HG03521 (cell line): ENCODE data around the gene EIF2B5.

Experiments used
- ATAC-seq: cut with Tn5 transposase; IDR thresholded peaks from one replicate; pipeline ENCODE4 v1.9.1; 2021; ENCODE audit warnings: mild to moderate bottlenecking, moderate library complexity; ENCODE audit not compliant: unreplicated experiment

EIF2B5 gene

DNA sequence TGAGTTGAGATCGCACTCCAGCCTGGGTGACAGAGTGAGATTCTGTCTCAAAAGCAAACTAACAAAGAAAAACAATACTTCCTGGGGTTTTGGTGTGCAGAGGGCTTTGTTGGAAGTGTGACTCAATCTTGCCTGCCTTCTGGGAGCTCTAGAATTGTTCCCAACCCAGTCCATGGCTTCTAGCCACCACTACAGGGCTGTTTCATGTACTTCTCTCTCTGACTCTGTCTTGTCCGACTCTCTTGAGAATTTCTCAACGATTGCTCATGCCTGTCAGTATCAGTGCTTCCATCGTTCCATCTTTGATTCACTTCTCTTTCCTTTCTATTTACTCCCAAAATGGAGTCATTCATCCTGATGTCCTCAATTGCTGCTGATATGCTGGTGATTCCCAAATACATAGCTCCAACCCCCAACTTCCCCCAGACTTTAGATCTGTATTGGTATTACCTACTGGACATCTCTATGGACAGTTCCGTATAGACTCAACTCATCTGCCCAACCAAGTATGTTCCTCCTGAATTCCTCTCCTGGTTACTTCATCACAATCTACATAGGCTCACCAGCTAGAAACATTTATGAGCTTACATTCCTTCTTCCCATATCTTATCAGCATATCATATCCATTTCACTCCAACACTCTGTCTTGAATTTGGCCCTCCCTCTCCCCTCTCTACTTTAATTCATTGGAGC, 37.7 kb downstream of the EIF2B5 start:
- no peak for ATAC-seq

- no peak for ATAC-seq
These were observed 38.2 kb downstream of the EIF2B5 start for GRCh38 chr3:184173374-184173722.

DNA sequence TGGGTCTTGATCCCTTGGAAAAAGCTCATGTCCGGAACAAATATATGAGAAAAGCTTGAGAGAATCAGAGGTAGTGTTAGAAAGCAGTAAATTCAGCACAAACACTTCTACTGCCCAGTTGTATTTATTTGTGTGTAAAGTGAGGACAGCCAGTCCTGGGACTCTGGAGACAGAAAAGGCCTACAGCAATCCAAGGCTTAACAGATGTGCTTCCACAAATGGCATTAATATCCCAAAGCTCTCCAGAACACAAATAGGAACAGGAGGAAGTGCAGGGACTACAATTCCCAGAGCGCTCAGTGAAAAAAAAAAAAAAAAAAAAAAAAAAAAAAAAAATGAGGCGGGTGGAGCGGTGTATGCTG, 39.1 kb downstream of the EIF2B5 start:
- peak; percentile 1 for ATAC-seq

DNA sequence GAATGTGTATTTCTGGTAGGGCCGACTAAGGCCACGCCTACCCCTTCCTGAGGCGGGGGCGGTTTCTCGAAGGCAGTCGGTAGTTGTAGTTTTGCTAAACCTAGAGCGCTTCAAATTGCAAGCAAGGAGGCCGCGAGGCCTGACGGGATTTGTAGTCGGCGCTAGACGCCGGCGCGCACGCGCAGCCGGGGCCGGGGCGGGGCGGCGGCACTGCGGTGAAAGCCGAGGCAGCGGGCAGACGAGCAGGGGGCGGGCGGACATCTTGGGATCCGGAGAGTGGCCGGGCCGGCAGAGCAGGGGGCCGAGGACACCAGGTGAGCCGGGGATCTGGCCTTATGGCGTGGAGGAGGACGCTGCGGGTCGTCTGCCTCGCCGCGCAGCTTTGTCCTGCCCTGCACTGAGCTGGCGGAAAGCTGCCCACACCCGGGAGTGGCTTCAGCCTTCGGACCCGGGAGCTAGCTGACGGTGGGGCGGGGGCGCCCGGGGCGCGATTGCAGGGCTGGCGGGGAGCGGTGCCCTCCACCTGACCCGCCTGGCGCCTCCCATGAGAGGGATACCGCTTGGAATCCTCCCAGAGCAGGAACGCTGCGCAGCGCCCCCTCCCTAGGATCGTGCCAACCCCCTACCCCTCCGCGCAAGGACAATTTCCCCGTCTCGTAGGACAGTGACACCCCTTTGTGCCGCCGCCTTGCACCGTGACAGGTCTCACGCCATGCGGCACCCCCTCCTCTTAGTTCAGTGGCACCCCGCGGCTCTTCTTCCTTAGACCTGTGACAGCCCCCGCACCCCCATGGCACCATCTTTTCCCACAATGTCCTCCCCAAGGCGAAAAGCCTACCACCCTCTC, 39.7 kb downstream of the EIF2B5 start, which contains the start of gene AP2M1:
Gene AP2M1 (plus strand): TSS at position 210 of the 847 bp plus-strand sequence. CDS start 2,139 bp downstream, outside the sequence.
- peak; percentile 95 for ATAC-seq

GRCh38 chr3:184175506-184175905, 40.3 kb downstream of the EIF2B5 start:
- ATAC-seq: no peak

- no peak for ATAC-seq
These were observed 40.8 kb downstream of the EIF2B5 start for GRCh38 chr3:184175981-184176376.

DNA sequence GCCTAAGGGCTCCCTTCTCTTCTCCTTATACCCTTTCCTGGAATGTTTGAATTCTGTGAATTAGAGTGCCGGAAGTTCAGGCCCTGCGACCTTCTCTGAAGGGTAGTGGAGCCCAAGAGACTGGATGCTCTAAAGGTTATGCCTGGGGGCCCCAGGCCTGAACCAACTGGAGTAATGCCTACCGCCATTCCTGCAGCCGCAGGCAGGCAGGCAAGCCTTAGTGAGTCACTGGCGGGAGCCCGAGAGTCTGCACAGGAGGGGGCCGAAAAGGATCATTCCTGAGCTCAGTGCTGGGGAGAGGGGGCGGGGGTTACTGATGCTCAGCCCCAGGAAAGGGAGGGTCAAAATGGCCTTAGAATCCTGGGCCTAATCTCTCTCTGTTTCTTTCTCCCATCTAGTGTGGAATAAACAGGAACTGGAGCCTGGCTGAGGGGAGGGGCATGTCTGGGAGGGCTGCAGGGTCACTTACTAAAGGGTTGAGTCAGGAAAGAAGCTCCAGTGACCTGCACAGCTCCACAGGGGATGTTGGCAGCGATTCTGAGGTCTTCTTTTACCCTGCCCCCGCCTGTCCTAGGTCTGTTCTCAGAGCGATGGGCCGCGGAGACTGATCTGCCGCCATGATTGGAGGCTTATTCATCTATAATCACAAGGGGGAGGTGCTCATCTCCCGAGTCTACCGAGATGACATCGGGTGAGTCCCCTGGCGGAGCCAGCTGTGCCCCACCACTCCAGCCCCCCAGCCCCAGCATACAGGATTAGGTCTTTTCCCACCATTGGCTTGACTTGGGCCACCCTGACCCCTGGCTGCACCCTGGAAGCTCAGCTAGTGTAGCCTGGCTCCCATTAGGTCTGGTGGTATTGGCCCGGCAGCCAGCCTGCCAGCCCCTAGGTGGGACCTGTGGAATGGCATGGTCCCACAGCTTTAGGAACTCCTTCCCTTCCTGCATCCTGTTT, 41.5 kb downstream of the EIF2B5 start:
- ATAC-seq: no peak

- no peak for ATAC-seq
These were observed 42.2 kb downstream of the EIF2B5 start for GRCh38 chr3:184177331-184177731.

DNA sequence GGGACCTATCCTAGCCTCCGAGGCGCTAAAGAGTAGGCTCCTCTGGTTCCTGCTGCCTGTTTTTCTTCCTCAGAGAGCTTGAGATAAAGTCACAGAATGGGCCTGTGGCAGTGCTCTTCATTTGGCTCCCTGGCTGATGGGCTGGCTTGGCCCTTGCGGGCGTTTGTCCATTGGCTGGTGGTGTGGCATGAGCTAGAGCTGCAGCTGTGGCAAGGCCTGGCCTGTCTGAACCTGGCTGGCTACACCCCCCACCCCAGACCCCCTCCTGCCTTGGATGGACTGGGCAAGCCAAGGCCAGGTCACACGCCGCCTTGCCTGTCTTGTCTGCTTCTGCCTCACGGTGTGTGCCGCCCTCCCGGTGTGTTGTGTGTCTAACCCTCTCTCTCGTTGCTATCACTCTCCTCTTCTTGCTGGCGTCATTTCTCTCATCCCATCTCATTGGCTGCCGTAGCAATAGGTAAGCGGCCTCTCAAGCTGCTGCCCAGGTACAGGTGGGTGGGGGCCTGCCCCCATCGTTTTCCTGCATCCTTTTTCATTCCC, 42.7 kb downstream of the EIF2B5 start:
- ATAC-seq: no peak

- no peak for ATAC-seq
These were observed 43.5 kb downstream of the EIF2B5 start for GRCh38 chr3:184178521-184179138.

DNA sequence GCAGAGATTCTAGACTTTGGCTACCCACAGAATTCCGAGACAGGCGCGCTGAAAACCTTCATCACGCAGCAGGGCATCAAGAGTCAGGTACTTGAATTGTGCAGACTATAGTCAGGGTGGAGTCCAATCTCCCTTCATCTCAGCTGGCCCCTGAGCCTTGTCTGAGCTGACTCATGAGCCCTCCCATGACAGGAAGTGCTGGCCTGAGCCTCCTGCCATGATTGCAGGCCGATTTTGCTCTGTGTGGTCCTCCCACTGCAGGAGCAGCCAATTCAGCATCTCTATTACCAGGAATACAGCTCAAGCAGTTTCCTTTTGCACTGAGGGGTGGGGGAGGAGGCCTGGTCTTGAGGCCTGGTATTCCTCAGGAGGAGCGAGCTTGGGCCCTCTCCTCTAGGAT, 45.0 kb downstream of the EIF2B5 start:
- no peak for ATAC-seq

GRCh38 chr3:184181596-184181995, 46.4 kb downstream of the EIF2B5 start:
- no peak for ATAC-seq

DNA sequence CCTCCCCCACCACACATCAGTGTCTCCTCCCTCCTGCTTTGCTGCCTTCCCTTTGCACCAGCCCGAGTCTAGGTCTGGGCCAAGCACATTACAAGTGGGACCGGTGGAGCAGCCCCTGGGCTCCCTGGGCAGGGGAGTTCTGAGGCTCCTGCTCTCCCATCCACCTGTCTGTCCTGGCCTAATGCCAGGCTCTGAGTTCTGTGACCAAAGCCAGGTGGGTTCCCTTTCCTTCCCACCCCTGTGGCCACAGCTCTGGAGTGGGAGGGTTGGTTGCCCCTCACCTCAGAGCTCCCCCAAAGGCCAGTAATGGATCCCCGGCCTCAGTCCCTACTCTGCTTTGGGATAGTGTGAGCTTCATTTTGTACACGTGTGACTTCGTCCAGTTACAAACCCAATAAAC, 48.5 kb downstream of the EIF2B5 start:
- no peak for ATAC-seq

- no peak for ATAC-seq
These were observed 49.5 kb downstream of the EIF2B5 start for GRCh38 chr3:184184546-184185230.

- ATAC-seq: peak; percentile 91
These were observed 50.5 kb downstream of the EIF2B5 start for GRCh38 chr3:184185461-184186183.

DNA sequence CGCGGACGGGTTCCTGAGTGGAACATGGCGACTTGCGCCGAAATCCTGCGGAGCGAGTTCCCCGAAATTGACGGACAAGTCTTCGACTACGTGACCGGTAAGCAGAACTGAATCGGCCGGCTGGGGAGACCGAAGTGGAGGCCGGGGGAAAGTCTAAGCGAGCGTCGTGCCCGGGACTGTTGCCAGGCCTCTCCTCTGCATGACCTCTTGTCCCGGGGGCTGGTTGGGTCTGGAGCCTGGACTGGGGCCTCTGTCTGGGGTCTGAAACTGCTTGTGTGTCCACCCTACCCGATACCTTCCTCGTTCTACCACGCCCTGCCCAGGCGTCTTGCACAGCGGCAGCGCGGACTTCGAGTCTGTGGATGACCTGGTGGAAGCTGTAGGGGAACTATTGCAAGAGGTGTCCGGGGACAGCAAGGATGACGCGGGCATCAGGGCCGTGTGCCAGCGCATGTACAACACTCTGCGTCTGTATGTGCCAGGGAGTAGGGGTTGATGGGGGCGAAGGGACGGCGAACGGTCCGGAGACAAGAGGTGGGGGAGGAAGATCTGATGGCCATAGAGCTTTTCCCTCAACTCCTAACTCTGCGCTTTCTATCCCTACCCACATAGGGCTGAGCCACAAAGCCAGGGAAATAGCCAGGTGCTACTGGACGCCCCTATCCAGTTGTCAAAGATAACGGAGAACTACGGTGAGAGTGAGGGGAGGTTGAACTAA, 51.2 kb downstream of the EIF2B5 start, which contains the start of gene ABCF3:
Gene ABCF3 (plus strand): TSS at position 16 of the 718 bp plus-strand sequence. CDS start 9 bp downstream, at position 25.
- ATAC-seq: peak; percentile 22

- ATAC-seq: no peak
These were observed 51.7 kb downstream of the EIF2B5 start for GRCh38 chr3:184186902-184187207.

GRCh38 chr3:184188080-184188479, 52.9 kb downstream of the EIF2B5 start:
- ATAC-seq: no peak

DNA sequence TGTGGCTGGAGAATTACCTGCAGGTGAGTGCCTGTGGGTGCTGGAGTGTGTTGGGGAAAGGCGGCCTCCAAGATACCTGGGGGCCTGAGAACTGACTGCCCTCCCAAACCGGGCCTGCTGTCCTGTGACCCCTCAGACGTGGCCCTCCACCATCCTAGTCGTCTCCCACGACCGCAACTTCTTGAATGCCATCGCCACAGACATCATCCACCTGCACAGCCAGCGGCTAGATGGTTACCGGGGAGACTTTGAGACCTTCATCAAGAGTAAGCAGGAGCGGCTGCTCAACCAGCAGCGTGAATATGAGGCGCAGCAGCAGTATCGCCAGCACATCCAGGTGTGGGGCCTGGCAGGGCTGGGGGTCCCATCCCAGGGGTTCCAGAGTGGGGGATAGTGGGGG, 54.3 kb downstream of the EIF2B5 start:
- no peak for ATAC-seq
